ENCODE measurements around the gene CTDNEP1.

DNA sequence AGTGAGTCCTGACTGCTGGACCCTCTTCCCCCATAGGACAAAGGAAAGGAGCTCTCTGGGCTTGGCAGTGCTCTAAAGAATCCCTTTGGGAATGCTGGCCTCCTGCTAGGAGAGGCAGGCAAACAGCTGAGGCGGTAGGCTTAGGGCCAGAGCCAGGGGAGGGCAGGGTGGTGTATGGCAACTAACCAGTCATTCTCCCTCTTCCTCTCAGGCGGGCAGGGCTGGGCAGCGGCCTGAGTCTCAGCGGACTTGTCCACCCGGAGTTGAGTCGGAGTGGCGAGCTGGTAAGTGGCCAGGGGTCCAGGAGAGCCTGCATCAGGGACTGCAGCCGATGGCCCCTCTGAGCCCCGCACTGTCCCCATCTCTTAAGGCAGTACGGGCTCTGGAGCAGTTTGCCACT lies 27.4 kb downstream of the CTDNEP1 start:
- TF ChIP-seq, protein P1, sequence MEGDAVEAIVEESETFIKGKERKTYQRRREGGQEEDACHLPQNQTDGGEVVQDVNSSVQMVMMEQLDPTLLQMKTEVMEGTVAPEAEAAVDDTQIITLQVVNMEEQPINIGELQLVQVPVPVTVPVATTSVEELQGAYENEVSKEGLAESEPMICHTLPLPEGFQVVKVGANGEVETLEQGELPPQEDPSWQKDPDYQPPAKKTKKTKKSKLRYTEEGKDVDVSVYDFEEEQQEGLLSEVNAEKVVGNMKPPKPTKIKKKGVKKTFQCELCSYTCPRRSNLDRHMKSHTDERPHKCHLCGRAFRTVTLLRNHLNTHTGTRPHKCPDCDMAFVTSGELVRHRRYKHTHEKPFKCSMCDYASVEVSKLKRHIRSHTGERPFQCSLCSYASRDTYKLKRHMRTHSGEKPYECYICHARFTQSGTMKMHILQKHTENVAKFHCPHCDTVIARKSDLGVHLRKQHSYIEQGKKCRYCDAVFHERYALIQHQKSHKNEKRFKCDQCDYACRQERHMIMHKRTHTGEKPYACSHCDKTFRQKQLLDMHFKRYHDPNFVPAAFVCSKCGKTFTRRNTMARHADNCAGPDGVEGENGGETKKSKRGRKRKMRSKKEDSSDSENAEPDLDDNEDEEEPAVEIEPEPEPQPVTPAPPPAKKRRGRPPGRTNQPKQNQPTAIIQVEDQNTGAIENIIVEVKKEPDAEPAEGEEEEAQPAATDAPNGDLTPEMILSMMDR (conservative IDR thresholded peaks at IDR 0.05; ENCODE audit: low read depth, low read length) = no peak
- TF ChIP-seq NFE2L2 (IDR thresholded peaks at IDR 0.05; ENCODE audit: low read depth, low read length) = no peak
- no peak for TF ChIP-seq POLR2A (IDR thresholded peaks at IDR 0.05; ENCODE audit: low read depth, low read length)
- TF ChIP-seq, protein P2, sequence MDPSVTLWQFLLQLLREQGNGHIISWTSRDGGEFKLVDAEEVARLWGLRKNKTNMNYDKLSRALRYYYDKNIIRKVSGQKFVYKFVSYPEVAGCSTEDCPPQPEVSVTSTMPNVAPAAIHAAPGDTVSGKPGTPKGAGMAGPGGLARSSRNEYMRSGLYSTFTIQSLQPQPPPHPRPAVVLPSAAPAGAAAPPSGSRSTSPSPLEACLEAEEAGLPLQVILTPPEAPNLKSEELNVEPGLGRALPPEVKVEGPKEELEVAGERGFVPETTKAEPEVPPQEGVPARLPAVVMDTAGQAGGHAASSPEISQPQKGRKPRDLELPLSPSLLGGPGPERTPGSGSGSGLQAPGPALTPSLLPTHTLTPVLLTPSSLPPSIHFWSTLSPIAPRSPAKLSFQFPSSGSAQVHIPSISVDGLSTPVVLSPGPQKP (IDR thresholded peaks at IDR 0.05; ENCODE audit: borderline replicate concordance, low read depth, low read length) = no peak
- no peak for TF ChIP-seq MAZ (IDR thresholded peaks at IDR 0.05; ENCODE audit: borderline replicate concordance, low read depth, low read length)
- TF ChIP-seq BHLHE40 (IDR thresholded peaks at IDR 0.05; ENCODE audit: low read depth, low read length) = no peak
- TF ChIP-seq RFX5 (IDR thresholded peaks at IDR 0.05; ENCODE audit: low read depth, low read length) = no peak
- no peak for TF ChIP-seq SMC3 (IDR thresholded peaks at IDR 0.05; ENCODE audit: low read depth, low read length)
- no peak for TF ChIP-seq CEBPB (IDR thresholded peaks at IDR 0.05; ENCODE audit: low read depth, low read length)
- TF ChIP-seq RCOR1 (IDR thresholded peaks at IDR 0.05; ENCODE audit: insufficient replicate concordance, low read length) = no peak
- no peak for TF ChIP-seq MXI1 (IDR thresholded peaks at IDR 0.05; ENCODE audit: borderline replicate concordance, low read depth, low read length)
- no peak for TF ChIP-seq CHD1 (IDR thresholded peaks at IDR 0.05; ENCODE audit: low read depth, low read length)
- TF ChIP-seq RAD21 (IDR thresholded peaks at IDR 0.05; ENCODE audit: low read length) = no peak
- TF ChIP-seq, protein P3, sequence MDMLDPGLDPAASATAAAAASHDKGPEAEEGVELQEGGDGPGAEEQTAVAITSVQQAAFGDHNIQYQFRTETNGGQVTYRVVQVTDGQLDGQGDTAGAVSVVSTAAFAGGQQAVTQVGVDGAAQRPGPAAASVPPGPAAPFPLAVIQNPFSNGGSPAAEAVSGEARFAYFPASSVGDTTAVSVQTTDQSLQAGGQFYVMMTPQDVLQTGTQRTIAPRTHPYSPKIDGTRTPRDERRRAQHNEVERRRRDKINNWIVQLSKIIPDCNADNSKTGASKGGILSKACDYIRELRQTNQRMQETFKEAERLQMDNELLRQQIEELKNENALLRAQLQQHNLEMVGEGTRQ (IDR thresholded peaks at IDR 0.05; ENCODE audit: low read depth, low read length) = no peak
